Fibroblast of pulmonary artery (primary cell): ENCODE measurements around the gene GSG1L.

Experiments
- DNase-seq: peaks from one replicate; pipeline ENCODE4 v3.0.0-alpha.2; 2010; ENCODE audit warnings: low read depth
- H3K4me3 ChIP-seq: replicated peaks from 2 replicates; pipeline ENCODE4 v1.5.1; 2011; ENCODE audit warnings: low read depth, mild to moderate bottlenecking, control low read depth, low read length, moderate library complexity
- TF ChIP-seq, protein P1 (sequence below): IDR thresholded peaks from 2 replicates; pipeline ENCODE4 v1.5.1; 2011; ENCODE audit warnings: mild to moderate bottlenecking, control low read depth, low read length, inconsistent platforms; ENCODE audit errors: missing control alignments

GSG1L gene

DNA sequence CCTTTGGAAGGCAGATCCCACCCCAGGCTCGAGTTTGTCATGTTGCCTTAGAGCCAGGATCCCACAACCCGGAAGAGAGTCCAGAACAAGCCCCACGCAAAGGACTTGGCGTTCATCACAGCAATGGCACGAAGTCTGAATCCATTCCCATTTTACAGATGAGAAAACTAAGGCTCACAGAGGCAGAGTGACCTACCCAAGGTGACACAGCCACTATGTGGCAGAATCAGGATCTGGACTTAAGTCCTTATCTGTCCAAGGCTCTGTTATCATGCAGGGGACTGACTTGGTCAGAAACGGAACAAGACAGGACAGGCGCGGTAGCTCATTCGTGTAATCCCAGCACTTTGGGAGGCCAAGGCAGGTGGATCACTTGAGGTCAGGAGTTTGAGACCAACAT is 86.5 kb downstream of the GSG1L start:
- TF ChIP-seq, protein P1, sequence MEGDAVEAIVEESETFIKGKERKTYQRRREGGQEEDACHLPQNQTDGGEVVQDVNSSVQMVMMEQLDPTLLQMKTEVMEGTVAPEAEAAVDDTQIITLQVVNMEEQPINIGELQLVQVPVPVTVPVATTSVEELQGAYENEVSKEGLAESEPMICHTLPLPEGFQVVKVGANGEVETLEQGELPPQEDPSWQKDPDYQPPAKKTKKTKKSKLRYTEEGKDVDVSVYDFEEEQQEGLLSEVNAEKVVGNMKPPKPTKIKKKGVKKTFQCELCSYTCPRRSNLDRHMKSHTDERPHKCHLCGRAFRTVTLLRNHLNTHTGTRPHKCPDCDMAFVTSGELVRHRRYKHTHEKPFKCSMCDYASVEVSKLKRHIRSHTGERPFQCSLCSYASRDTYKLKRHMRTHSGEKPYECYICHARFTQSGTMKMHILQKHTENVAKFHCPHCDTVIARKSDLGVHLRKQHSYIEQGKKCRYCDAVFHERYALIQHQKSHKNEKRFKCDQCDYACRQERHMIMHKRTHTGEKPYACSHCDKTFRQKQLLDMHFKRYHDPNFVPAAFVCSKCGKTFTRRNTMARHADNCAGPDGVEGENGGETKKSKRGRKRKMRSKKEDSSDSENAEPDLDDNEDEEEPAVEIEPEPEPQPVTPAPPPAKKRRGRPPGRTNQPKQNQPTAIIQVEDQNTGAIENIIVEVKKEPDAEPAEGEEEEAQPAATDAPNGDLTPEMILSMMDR: no peak
- no peak for DNase-seq
- no peak overlapping the region for H3K4me3 ChIP-seq

DNA sequence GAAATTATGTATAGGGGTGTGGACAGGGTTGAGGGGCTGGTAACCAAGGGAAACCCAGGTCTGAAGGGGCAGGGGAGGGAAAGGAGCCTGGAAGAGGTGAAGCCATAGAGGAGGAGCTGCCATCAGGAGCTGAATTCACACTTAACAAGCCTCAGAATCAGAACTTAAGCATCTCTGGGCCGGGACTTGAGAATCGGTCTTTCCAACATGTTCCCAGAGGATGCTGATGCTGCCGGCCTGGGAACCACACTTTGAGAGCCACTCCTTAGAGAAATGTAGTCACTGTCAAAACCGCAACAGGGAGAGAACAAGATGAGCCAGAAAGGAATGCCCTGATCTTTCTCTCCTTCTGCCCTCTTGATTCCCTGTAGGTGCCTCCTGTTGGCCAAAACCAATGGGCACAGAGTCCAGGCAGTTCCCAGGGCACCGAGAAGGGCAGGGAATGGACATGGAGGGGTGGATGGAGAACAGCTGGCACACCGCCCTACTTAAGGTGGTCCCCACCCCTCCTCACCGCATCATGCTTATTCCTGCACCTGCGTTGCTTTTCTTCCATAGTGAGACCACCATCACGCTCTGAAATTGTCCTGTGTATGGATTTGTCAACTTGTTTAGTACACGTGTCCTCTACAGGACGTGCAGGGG is 88.5 kb downstream of the GSG1L start:
- H3K4me3 ChIP-seq: no peak overlapping the region
- TF ChIP-seq, protein P1: no peak
- DNase-seq: no peak

DNA sequence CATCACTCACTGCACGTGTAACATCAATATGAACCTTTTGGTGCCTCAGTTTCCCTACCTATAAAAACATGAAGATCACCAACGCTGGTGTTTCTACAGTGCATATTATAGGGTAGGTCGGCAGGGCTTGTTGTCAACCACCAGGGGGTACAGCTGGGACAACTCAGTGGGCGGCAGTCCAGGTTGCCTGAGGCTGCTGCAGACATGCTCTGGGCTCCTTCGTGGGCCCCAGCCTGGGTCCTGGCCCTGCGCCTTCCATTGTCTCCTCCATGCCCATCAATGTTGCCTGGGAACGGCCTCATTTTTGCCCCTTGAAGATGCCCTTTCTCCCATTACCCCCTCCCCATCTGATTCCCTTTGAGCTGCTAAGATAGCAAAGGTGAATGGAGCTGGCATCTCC is 89.8 kb downstream of the GSG1L start:
- TF ChIP-seq, protein P1: no peak
- DNase-seq: no peak
- no peak overlapping the region for H3K4me3 ChIP-seq

DNA sequence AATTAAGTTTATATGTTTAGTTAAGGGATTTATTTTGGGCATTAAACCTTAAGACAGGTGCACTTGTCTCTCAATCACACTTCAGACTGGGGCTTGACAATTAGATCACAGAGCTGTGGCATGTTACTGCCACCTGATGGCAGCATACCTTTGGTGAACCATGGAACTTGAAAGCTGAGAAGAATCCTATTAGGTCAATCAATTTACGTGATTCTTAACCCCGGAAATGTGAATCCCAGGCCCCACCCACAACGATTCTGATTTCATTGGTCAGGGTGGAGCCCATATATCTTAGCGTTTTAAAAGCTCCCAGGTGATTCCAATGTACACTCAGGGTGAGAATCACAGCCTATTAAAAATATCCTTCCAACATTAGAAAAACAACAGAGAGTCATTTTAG is 91.0 kb downstream of the GSG1L start:
- TF ChIP-seq, protein P1: peak; percentile 56
- peak; percentile 36 for DNase-seq
- H3K4me3 ChIP-seq: no peak overlapping the region

DNA sequence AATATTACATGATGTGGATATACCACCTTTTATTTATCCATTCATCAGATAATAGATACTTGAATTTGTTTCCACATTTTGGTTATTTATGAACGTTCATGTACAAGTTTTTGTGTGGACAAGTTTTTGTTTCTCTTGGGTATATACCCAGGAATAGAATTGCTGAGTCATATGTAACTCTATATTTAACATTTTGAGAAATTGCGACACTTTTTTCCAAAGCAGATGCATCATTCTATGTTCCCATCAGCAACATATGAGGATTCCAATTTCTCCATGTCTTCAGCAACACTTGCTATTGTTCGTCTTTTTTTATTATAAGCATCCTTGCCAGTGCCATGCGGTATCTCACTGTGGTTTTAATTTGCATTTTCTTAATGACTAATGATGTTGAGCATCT is 93.9 kb downstream of the GSG1L start:
- peak; percentile 30 for DNase-seq
- no peak overlapping the region for H3K4me3 ChIP-seq
- TF ChIP-seq, protein P1: no peak

DNA sequence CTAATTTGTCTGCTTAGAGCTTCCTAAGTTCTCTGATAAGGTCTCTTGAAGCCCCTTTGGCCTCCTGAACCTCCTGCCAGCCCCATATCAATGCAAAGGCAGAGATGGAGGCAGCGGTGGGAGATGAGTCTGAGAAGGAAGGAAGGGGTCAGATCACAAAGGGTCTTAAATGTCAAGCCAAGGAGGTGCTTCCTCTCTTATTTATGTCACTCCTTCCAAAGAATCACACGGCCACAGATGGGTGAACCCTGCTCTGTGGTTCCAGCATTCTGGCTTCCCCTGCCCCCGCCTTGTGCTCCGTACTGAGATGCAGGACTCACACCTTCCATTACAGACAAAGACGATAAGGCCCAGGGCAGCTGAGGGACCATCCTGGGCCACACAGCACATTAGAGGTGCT is 96.3 kb downstream of the GSG1L start:
- H3K4me3 ChIP-seq: no peak overlapping the region
- TF ChIP-seq, protein P1: no peak
- no peak for DNase-seq

DNA sequence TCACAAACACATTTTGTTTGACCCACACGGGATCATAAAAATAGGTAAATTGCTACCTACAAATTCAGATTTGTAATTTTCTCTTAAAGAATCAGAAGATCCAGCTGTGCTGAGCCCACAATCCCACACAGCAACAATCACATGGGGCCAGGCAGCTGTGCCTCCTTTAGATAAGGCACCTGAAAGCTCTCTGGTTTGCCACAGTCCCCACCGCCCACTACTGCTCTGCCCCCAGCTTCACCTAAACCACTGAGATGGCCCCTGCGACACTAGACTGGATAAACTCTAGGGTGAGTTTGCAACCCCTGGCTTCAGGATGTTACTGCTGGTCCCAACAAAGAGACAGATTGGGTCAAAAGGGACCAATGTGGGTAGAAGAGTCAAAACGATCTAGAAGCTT is 96.8 kb downstream of the GSG1L start:
- no peak for DNase-seq
- TF ChIP-seq, protein P1: no peak
- no peak overlapping the region for H3K4me3 ChIP-seq
